ENCODE results near the gene ZNF710.
"Not testable (repeated sequence)": the region's sequence is repeated elsewhere in the genome, so short reads cannot be mapped to it uniquely, and the experiment has no call there.

Gene ZNF710

GRCh38 chr15:90083954-90084607 lies 83.0 kb downstream of the ZNF710 start:
- DNase-seq, result no peak

GRCh38 chr15:90084876-90085423 lies 83.8 kb downstream of the ZNF710 start:
- no peak for DNase-seq

GRCh38 chr15:90085565-90085964 lies 84.4 kb downstream of the ZNF710 start:
- DNase-seq, result no peak

- DNase-seq, result no peak
These were observed 85.7 kb downstream of the ZNF710 start for GRCh38 chr15:90086868-90087268.

GRCh38 chr15:90087454-90088154 lies 86.5 kb downstream of the ZNF710 start:
- peak in 1 of 2 donors; percentile 45 for DNase-seq

- DNase-seq, result no peak
These were observed 89.2 kb downstream of the ZNF710 start for GRCh38 chr15:90090226-90090848.

GRCh38 chr15:90091156-90091931 lies 90.2 kb downstream of the ZNF710 start:
- no peak for DNase-seq

GRCh38 chr15:90095521-90095959 lies 94.4 kb downstream of the ZNF710 start:
- DNase-seq, result no peak

- DNase-seq, result no peak
These were observed 96.4 kb downstream of the ZNF710 start for GRCh38 chr15:90097475-90097874.

GRCh38 chr15:90099072-90099867 lies 98.1 kb downstream of the ZNF710 start:
- no peak for DNase-seq

- peak in 1 of 2 donors; percentile 53 for DNase-seq
These were observed 99.0 kb downstream of the ZNF710 start for GRCh38 chr15:90099868-90100831.

- peak; percentile 75 to 81 for DNase-seq
These were observed 100.2 kb downstream of the ZNF710 start for GRCh38 chr15:90101130-90101968.

- peak; percentile 81 to 82 for DNase-seq
These were observed 101.1 kb downstream of the ZNF710 start, which contains the start of gene IDH2 for GRCh38 chr15:90101969-90102890. Gene IDH2 (minus strand): TSS chr15:90102468. CDS start chr15:90102390, 78 bp downstream.

- DNase-seq, result no peak
These were observed 102.7 kb downstream of the ZNF710 start for GRCh38 chr15:90103701-90104329.

GRCh38 chr15:90104551-90104950 lies 103.4 kb downstream of the ZNF710 start:
- DNase-seq, result no peak

GRCh38 chr15:90105521-90105920 lies 104.4 kb downstream of the ZNF710 start:
- DNase-seq, result no peak

- no peak for DNase-seq
These were observed 105.5 kb downstream of the ZNF710 start for GRCh38 chr15:90106522-90107117.

- DNase-seq, result not testable (repeated sequence)
These were observed 106.9 kb downstream of the ZNF710 start for GRCh38 chr15:90108038-90108437.

All from hippocampal formation (tissue), 2 donors.